HEK293 (cell line): ENCODE results near the gene SAPCD1.

ENCODE experiments used
- BCL11A ChIP-seq: fragments of 450-650 bp; formaldehyde crosslinking; IDR thresholded peaks from 2 replicates; pipeline ENCODE4 v1.5.1; 2016; ENCODE audit warnings: low read depth, missing biosample characterization, missing genetic modification characterization
- REST ChIP-seq: fragments of 450-650 bp; formaldehyde crosslinking; IDR thresholded peaks from 2 replicates; pipeline ENCODE4 v1.5.1; 2016; ENCODE audit warnings: missing biosample characterization, missing genetic modification characterization
- TSHZ1 ChIP-seq: fragments of 450-650 bp; formaldehyde crosslinking; IDR thresholded peaks from 2 replicates; pipeline ENCODE4 v1.5.1; 2016; ENCODE audit warnings: missing biosample characterization, missing genetic modification characterization, borderline replicate concordance
- ZNF169 ChIP-seq: fragments of 450-650 bp; formaldehyde crosslinking; IDR thresholded peaks from 2 replicates; pipeline ENCODE4 v1.5.1; 2016; ENCODE audit warnings: missing biosample characterization, missing genetic modification characterization
- ZNF184 ChIP-seq: fragments of 450-650 bp; IDR thresholded peaks from 2 replicates; pipeline ENCODE4 v1.5.1; 2018; ENCODE audit warnings: missing biosample characterization, mild to moderate bottlenecking, missing genetic modification characterization
- ZNF223 ChIP-seq: fragments of 450-650 bp; formaldehyde crosslinking; IDR thresholded peaks from 2 replicates; pipeline ENCODE4 v1.5.1; 2016; ENCODE audit warnings: missing biosample characterization, missing genetic modification characterization
- ZNF626 ChIP-seq: fragments of 450-650 bp; sonication (Bioruptor Pico); formaldehyde crosslinking; IDR thresholded peaks from 2 replicates; pipeline ENCODE4 v1.5.1; 2018; ENCODE audit warnings: missing biosample characterization, missing genetic modification characterization, inconsistent platforms
- ZNF830 ChIP-seq: fragments of 450-650 bp; IDR thresholded peaks from 2 replicates; pipeline ENCODE4 v1.5.0; 2018; ENCODE audit warnings: missing biosample characterization, missing genetic modification characterization, low read depth, mild to moderate bottlenecking, moderate library complexity
- TF ChIP-seq, protein P1 (sequence below): fragments of 450-650 bp; IDR thresholded peaks from 2 replicates; pipeline ENCODE4 v1.5.1; 2018; ENCODE audit warnings: missing biosample characterization, missing genetic modification characterization
- TF ChIP-seq, protein P2 (sequence below): fragments of 450-650 bp; formaldehyde crosslinking; IDR thresholded peaks from 2 replicates; pipeline ENCODE4 v1.5.1; 2016; ENCODE audit warnings: missing biosample characterization, missing genetic modification characterization

- TF ChIP-seq ZNF626: no peak
- no peak for TF ChIP-seq ZNF830 (tag by site-specific recombination)
- TF ChIP-seq TSHZ1: no peak
- no peak for TF ChIP-seq BCL11A (tag by site-specific recombination)
- TF ChIP-seq, protein P1, sequence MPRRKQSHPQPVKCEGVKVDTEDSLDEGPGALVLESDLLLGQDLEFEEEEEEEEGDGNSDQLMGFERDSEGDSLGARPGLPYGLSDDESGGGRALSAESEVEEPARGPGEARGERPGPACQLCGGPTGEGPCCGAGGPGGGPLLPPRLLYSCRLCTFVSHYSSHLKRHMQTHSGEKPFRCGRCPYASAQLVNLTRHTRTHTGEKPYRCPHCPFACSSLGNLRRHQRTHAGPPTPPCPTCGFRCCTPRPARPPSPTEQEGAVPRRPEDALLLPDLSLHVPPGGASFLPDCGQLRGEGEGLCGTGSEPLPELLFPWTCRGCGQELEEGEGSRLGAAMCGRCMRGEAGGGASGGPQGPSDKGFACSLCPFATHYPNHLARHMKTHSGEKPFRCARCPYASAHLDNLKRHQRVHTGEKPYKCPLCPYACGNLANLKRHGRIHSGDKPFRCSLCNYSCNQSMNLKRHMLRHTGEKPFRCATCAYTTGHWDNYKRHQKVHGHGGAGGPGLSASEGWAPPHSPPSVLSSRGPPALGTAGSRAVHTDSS: no peak
- TF ChIP-seq ZNF223 (tag by site-specific recombination): no peak
- TF ChIP-seq, protein P2, sequence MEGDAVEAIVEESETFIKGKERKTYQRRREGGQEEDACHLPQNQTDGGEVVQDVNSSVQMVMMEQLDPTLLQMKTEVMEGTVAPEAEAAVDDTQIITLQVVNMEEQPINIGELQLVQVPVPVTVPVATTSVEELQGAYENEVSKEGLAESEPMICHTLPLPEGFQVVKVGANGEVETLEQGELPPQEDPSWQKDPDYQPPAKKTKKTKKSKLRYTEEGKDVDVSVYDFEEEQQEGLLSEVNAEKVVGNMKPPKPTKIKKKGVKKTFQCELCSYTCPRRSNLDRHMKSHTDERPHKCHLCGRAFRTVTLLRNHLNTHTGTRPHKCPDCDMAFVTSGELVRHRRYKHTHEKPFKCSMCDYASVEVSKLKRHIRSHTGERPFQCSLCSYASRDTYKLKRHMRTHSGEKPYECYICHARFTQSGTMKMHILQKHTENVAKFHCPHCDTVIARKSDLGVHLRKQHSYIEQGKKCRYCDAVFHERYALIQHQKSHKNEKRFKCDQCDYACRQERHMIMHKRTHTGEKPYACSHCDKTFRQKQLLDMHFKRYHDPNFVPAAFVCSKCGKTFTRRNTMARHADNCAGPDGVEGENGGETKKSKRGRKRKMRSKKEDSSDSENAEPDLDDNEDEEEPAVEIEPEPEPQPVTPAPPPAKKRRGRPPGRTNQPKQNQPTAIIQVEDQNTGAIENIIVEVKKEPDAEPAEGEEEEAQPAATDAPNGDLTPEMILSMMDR: no peak
- no peak for TF ChIP-seq ZNF169
- TF ChIP-seq ZNF184 (tag by site-specific recombination): no peak
- no peak for TF ChIP-seq REST (tag by site-specific recombination)
Observed at GRCh38 chr6:31768363-31769257, 6.2 kb downstream of the SAPCD1 start.
